ENCODE data around the gene PAX1.

The PAX1 gene

DNA sequence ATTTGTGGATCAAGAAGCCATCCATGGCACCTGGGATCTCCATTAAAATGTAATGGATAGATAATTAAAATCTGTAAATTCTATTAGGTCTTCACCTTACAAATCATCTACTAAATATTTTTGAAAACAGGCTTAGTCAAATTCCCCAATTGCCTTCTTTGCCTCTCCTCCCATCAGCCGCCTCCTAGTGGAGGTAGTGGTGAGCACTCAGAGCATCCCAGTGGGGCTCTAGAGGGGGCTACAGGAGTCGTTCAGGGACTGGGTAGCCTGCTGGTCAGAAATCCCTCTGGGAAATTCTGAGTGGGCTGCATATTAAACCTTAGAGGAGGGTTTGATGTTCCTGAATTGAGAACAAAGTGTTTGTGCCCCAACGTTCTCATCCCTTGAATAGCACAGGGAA, 20.8 kb upstream of the PAX1 start:
- TF ChIP-seq, protein P1, sequence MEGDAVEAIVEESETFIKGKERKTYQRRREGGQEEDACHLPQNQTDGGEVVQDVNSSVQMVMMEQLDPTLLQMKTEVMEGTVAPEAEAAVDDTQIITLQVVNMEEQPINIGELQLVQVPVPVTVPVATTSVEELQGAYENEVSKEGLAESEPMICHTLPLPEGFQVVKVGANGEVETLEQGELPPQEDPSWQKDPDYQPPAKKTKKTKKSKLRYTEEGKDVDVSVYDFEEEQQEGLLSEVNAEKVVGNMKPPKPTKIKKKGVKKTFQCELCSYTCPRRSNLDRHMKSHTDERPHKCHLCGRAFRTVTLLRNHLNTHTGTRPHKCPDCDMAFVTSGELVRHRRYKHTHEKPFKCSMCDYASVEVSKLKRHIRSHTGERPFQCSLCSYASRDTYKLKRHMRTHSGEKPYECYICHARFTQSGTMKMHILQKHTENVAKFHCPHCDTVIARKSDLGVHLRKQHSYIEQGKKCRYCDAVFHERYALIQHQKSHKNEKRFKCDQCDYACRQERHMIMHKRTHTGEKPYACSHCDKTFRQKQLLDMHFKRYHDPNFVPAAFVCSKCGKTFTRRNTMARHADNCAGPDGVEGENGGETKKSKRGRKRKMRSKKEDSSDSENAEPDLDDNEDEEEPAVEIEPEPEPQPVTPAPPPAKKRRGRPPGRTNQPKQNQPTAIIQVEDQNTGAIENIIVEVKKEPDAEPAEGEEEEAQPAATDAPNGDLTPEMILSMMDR (conservative IDR thresholded peaks at IDR 0.05; ENCODE audit: control insufficient read depth, insufficient read depth, low read depth, low read length) = no peak
- no peak for DNase-seq (ENCODE audit: low read depth)
- H3K4me3 ChIP-seq (ENCODE audit: control insufficient read depth, low read depth, low read length) = no peak overlapping the region

DNA sequence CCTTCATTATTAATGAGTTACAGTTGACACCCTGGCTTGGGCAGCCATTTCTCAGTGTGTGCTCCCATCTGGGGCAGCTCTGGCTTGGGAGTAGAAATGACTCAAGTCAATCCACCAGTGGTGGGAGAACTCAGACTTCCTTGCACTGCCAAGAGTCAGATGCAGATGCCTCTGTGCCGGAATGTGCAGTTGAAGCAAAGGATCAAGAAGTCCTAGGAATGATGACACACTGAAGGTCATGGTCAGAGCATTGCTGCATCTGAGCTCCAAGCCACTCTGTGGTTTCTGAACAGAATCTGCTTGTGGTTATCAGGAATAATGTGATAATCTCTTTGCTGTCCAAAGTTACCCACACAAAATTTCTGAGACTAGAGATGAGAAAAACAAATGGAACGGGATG, 19.5 kb upstream of the PAX1 start:
- DNase-seq (ENCODE audit: low read depth) = no peak
- no peak overlapping the region for H3K4me3 ChIP-seq (ENCODE audit: control insufficient read depth, low read depth, low read length)
- TF ChIP-seq, protein P1 (conservative IDR thresholded peaks at IDR 0.05; ENCODE audit: control insufficient read depth, insufficient read depth, low read depth, low read length) = no peak

DNA sequence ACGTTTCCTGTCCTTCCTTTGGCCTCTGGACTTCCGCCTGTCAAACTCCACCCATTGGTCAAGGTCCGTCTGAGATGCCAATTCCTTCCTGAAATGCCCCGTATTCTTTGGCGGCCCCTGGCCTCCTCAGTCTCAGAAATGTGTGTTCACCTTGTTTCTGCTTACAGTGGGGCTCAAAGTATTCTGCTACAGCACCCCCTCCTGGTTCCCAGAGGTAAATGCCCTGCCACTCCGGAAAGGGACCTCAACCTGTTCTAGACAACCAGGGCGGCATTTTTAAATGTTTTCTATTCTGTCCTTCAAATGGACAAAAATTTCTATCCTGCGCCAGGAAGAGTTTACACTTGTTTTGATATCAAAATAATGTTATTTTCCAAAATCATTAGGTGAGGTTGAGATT, 12.1 kb upstream of the PAX1 start:
- TF ChIP-seq, protein P1 (conservative IDR thresholded peaks at IDR 0.05; ENCODE audit: control insufficient read depth, insufficient read depth, low read depth, low read length) = no peak
- no peak overlapping the region for H3K4me3 ChIP-seq (ENCODE audit: control insufficient read depth, low read depth, low read length)
- DNase-seq (ENCODE audit: low read depth) = no peak

DNA sequence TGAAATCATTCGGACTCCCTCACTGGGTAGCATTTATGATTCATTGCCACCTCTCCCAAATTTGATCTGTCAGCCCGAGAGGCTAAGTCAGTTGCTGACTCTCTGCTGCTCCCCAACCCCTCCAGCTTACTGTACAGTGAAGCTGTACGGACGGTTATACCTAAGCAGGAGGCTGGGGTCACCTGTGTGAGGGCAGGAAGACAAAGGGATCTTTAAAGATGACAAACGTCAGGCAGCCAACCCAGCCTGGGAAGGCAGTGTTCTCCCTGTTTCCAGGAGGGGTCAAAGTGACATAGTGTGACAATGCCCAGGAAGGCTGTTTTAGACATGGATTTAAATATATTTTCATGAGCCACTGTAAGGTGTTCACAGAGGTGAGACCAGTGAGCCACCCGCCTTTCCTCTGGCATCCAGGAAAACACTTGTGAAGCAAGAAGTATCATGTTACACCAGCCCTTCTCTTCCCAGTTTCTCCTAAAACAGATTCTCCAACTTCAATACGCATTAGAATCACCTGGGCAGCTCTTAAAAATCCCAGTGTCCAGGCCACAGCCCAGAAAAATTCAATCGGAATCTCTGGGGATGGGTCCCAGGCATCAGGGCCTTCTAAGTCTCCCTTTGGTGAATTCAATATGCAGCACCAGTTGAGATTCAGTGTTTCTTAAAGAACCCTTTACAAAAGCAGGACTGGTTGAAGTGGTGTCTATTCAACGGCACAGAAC, 6.8 kb upstream of the PAX1 start:
- TF ChIP-seq, protein P1 (conservative IDR thresholded peaks at IDR 0.05; ENCODE audit: control insufficient read depth, insufficient read depth, low read depth, low read length) = no peak
- no peak for DNase-seq (ENCODE audit: low read depth)
- H3K4me3 ChIP-seq (ENCODE audit: control insufficient read depth, low read depth, low read length) = no peak overlapping the region

DNA sequence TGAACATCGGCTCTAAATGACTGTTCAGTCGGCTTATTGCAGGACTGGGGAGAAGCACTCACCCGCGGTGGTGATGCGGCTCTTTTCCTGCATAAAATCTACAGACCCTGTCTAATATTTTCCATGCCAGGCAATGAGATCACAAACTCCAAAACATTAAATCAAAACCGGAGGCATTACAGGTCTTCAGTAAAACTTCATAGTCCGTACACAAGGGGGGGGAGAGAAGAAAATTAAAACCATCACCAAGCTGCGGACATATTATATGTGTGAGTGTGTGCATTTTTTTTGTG, 6.3 kb upstream of the PAX1 start:
- TF ChIP-seq, protein P1 (conservative IDR thresholded peaks at IDR 0.05; ENCODE audit: control insufficient read depth, insufficient read depth, low read depth, low read length) = no peak
- DNase-seq (ENCODE audit: low read depth) = no peak
- H3K4me3 ChIP-seq (ENCODE audit: control insufficient read depth, low read depth, low read length) = no peak overlapping the region

DNA sequence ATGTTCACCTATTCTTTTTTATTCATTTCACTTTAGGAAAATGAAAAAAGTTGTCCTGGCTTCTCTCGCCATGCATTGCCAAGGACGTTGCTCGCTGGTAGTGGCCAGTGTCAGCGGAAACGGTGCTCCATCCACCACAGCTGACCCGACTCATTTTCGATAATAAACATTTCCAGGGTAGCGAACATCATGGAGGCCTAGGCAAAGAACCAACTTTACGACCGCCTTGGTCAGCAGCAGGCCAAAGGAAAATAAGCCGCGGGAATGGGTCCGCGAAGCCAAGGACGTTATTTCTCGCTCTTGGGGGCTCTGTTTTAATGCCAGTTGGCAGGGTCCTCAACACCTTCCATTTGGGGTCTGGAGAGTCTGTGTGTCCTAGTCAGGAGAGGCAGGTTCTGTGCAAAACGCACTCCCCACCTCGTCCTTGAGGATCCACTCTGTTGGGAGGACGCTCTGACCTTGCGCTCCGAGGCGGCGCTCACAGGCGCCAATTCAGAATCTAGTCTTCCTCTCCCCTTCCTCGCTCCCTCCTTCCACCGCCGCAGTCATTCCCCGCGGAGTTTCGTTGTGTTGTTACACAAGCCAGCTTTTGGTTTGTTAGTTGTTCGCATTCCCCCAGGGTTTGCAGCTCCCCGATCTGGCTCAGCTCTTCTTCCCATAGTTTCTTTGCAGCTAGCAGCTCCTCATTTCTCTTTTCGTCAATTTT, 4.1 kb upstream of the PAX1 start:
- DNase-seq (ENCODE audit: low read depth) = no peak
- TF ChIP-seq, protein P1 (conservative IDR thresholded peaks at IDR 0.05; ENCODE audit: control insufficient read depth, insufficient read depth, low read depth, low read length) = no peak
- H3K4me3 ChIP-seq (ENCODE audit: control insufficient read depth, low read depth, low read length) = no peak overlapping the region
